Esophagus muscularis mucosa (tissue), 4 donors: ENCODE results near the gene ABCD2.

ENCODE experiments used
- CTCF ChIP-seq, 3 experiments: fragments of 200-600 bp in 2 of 3; fragments of 450-650 bp in 1 of 3; sonication (generic) in 2 of 3; IDR thresholded peaks; one replicate each; pipeline ENCODE4 v1.5.1; 2017 to 2019; ENCODE audit warnings: antibody characterized with exemption in 3 of 3, mild to moderate bottlenecking in 2 of 3, moderate library complexity in 1 of 3
- EP300 ChIP-seq: sonication (generic); formaldehyde crosslinking; IDR thresholded peaks from one replicate; pipeline ENCODE4 v1.6.1; 2017; ENCODE audit warnings: antibody characterized with exemption
- POLR2A ChIP-seq: fragments of 450-650 bp; IDR thresholded peaks from one replicate; pipeline ENCODE4 v1.6.1; 2017; ENCODE audit warnings: antibody characterized with exemption, moderate library complexity, mild to moderate bottlenecking, low read depth
- POLR2AphosphoS5 ChIP-seq, 2 donors: sonication (generic); formaldehyde crosslinking; IDR thresholded peaks; one replicate each; pipeline ENCODE4 v1.6.1; 2017; ENCODE audit warnings: antibody characterized with exemption in 2 of 2

DNA sequence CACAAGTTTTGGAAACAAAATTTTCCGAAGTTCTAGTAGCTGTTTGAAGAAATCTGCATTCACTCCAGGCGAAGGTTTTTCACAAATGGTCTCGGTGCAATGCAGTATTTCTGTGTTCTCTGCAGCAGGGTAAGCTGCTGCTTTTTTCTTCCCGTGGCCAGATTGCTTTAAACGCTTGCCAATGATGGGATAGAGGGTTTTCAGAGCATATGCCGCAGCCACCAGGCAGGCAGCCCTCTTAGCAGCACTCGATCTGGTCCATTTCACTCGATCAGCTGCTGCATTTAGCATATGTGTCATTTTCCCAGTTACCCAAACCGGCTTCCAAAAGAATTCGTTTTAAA, 315 bp downstream of the ABCD2 start:
- TF ChIP-seq CTCF (IDR thresholded peaks at IDR 0.05) (no peak), POLR2AphosphoS5 (IDR thresholded peaks at IDR 0.05) (no peak), POLR2A (no peak), EP300 (no peak)
